ENCODE data around the gene KLHL17. TPM values are rescaled to one million over a fixed set of nuclear protein-coding genes. Genes with fewer than 3 reads are reported as not detected.
A peak's percentile ranks its signal among the peaks of the same experiment; 100 is the strongest.

Gene KLHL17
- total RNA-seq, 1 donor from 2014 or later, result 17.0 TPM

- Histone ChIP-seq H3K4me3 (no peak overlapping the region), H3K36me3 (no peaks in the 10 kb centered on the region), H3K27ac (no peak overlapping the region), H3K27me3 (ENCODE audit: low read depth) (peaks cover 9% of the 10 kb centered on the region), H3K4me1 (no peaks in the 10 kb centered on the region), H3K9me3 (no peaks in the 10 kb centered on the region)
- DNase-seq, result no peak
- TF ChIP-seq CTCF (IDR thresholded peaks at IDR 0.05), result no peak
- ATAC-seq, result no peak
- intact Hi-C loops (cut with DNase I), result no loop called here
Observed at GRCh38 chr1:981491-981954, 21.1 kb downstream of the KLHL17 start.

- ATAC-seq (peak in 1 of 2 donors; percentile 5), DNase-seq (no peak)
- H3K36me3 ChIP-seq, result no peaks in the 10 kb centered on the region
- no peak within 1 kb of the TSS for H3K4me3 ChIP-seq
- no peak within 1 kb of the TSS for H3K27ac ChIP-seq
- no peaks in the 10 kb centered on the region for H3K9me3 ChIP-seq
- no peak for TF ChIP-seq CTCF (IDR thresholded peaks at IDR 0.05)
- H3K27me3 ChIP-seq (ENCODE audit: low read depth), result peaks cover 9% of the 10 kb centered on the region
- intact Hi-C loops (cut with DNase I), result no loop called here
- no peaks in the 10 kb centered on the region for H3K4me1 ChIP-seq
Observed at GRCh38 chr1:981955-982558, 21.7 kb downstream of the KLHL17 start, which contains the start of gene PERM1. Gene PERM1 (minus strand): TSS chr1:982093. CDS start chr1:981029, 1,064 bp downstream.

GRCh38 chr1:982765-983436, 22.5 kb downstream of the KLHL17 start:
- H3K27me3 ChIP-seq (ENCODE audit: low read depth), result peaks cover 9% of the 10 kb centered on the region
- H3K4me1 ChIP-seq, result no peaks in the 10 kb centered on the region
- no peaks in the 10 kb centered on the region for H3K9me3 ChIP-seq
- no peak overlapping the region for H3K27ac ChIP-seq
- intact Hi-C loops (cut with DNase I), result no loop called here
- H3K36me3 ChIP-seq, result no peaks in the 10 kb centered on the region
- ATAC-seq, result no peak
- no peak for DNase-seq
- no peak overlapping the region for H3K4me3 ChIP-seq
- TF ChIP-seq CTCF (IDR thresholded peaks at IDR 0.05), result no peak

GRCh38 chr1:983798-984475, 23.6 kb downstream of the KLHL17 start:
- intact Hi-C loops (cut with DNase I), result no loop called here
- H3K9me3 ChIP-seq, result no peaks in the 10 kb centered on the region
- no peak overlapping the region for H3K27ac ChIP-seq
- no peaks in the 10 kb centered on the region for H3K36me3 ChIP-seq
- no peaks in the 10 kb centered on the region for H3K4me1 ChIP-seq
- DNase-seq (no peak), ATAC-seq (peak; percentile 76 to 82)
- peaks cover 9% of the 10 kb centered on the region for H3K27me3 ChIP-seq (ENCODE audit: low read depth)
- no peak overlapping the region for H3K4me3 ChIP-seq
- peak; percentile 95 for TF ChIP-seq CTCF (IDR thresholded peaks at IDR 0.05)

- no peaks in the 10 kb centered on the region for H3K36me3 ChIP-seq
- no peak overlapping the region for H3K4me3 ChIP-seq
- ATAC-seq (no peak), DNase-seq (no peak)
- intact Hi-C loops (cut with DNase I), result no loop called here
- H3K27ac ChIP-seq, result no peak overlapping the region
- no peak for TF ChIP-seq CTCF (IDR thresholded peaks at IDR 0.05)
- no peaks in the 10 kb centered on the region for H3K9me3 ChIP-seq
- peaks cover 9% of the 10 kb centered on the region for H3K27me3 ChIP-seq (ENCODE audit: low read depth)
- H3K4me1 ChIP-seq, result no peaks in the 10 kb centered on the region
Observed at GRCh38 chr1:984476-984814, 24.1 kb downstream of the KLHL17 start.
